Measurements from ENCODE around the gene ADCY1. TPM values are rescaled to one million over a fixed set of nuclear protein-coding genes. Genes with fewer than 3 reads are reported as not detected.

ADCY1 gene
- total and polyA plus RNA-seq, 4 donors: 21.8 to 79.2 (median 72.3) TPM

DNA sequence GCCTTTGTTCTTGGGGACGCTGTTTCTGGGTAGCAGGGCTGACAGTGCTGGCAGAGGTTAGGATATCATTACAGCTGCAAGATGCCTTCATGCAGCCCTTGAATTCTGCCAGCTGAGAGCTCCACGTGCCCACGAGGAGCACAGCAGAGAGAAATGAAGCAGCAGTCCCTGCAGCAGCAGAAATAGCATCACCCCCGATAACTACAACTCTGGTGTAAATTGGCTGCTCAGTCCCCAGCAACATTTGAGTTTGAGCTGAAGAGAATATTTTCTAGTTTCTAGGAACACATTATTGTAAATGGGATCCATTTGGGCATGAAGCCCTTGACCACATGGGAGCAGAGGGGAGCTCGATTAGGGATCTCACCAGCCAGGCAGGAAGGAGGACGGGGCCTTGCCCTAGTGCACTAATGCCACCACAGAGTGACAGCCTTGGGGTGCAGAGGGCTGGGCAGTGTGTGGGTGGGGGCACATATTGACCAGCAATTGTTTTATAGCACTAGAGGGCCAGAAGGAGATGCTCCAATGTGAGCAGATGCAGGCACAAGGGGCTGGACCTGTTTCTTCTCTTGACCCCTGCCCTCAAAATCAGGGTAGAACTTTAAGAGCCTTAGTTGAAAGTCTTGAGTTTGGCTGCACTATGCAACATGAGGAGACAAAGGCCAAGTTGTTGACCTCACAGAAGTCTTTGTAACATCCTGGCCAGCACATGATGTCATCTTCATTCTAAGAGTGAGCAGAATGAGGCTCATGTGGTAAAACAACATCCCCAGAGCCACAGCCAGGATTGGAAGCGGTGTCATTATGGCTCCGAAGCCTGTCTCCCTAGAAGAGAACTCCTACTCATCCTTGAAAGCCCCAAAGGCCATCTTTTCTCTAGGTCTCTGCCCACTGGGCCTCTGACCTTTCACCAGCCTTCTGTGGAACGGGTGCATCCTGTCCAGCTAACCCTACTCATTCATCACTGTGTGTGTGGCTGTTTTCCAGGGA lies 52.6 kb downstream of the ADCY1 start:
- 83% methylated on average over 5 of the region's 9 CpGs for WGBS (ENCODE audit: insufficient coverage)
- Histone ChIP-seq H3K9me3 (ENCODE audit: control insufficient read depth, insufficient read depth, low read length) (peaks cover 5% of the 10 kb centered on the region), H3K36me3 (ENCODE audit: control insufficient read depth, insufficient read depth, low read length) (peaks cover 2% of the 10 kb centered on the region), H3K4me1 (ENCODE audit: control insufficient read depth, insufficient read depth, low read length) (peaks cover 3% of the 10 kb centered on the region), H3K27me3 (ENCODE audit: control insufficient read depth, insufficient read depth, low read length) (no peaks in the 10 kb centered on the region), H3K4me3 (ENCODE audit: low read depth, low read length) (no peak overlapping the region), H3K27ac (ENCODE audit: low read depth, low read length) (no peak overlapping the region)
- no peak for DNase-seq (ENCODE audit: low read depth in 4 of 6, low spot score in 6 of 6)

DNA sequence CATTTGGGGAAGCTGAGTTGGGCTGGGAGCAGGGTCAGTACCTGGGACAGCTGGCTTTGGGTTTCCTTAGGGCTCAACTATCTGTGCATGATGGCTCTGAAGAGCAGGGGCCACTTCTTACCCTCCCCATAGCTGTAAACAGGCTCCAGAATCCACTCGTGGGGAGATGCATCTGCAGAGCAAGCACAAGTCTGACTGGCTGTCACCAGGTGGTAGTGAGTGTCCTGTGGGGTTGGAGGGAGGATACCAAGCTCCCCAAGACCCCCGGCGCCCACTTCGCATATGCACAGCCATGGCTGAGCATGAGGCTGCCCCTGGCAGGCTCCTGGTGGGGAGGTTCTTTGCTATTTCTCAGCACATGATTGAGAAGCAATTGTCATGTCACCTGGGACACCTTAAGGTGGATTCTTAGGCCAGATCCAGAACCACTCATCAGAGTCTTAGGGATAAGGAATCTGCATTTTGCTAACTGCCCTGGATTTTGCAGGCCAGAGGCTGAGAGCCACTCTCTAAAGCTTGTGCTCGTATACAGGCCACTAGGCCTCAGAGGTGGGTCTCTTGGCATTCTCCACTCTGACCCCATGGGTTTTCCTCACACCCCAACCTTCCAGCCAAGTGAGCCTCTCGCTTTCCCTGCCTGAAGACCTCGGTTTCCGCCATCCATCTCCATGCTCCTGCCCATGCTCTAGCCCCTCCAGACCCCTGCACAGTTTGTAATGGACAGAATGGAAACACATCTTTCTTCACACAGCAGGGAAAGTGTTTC lies 53.7 kb downstream of the ADCY1 start:
- DNase-seq (ENCODE audit: low read depth in 4 of 6, low spot score in 6 of 6): no peak
- H3K4me3 ChIP-seq (ENCODE audit: low read depth, low read length): no peak overlapping the region
- no peaks in the 10 kb centered on the region for H3K27me3 ChIP-seq (ENCODE audit: control insufficient read depth, insufficient read depth, low read length)
- H3K4me1 ChIP-seq (ENCODE audit: control insufficient read depth, insufficient read depth, low read length): peaks cover 3% of the 10 kb centered on the region
- H3K27ac ChIP-seq (ENCODE audit: low read depth, low read length): no peak overlapping the region
- H3K9me3 ChIP-seq (ENCODE audit: control insufficient read depth, insufficient read depth, low read length): peaks cover 5% of the 10 kb centered on the region
- 95% methylated on average over 5 of the region's 8 CpGs for WGBS (ENCODE audit: insufficient coverage)
- peaks cover 2% of the 10 kb centered on the region for H3K36me3 ChIP-seq (ENCODE audit: control insufficient read depth, insufficient read depth, low read length)

GRCh38 chr7:45631569-45631968 lies 57.4 kb downstream of the ADCY1 start:
- Histone ChIP-seq H3K27ac (ENCODE audit: low read depth, low read length) (no peak overlapping the region), H3K4me1 (ENCODE audit: control insufficient read depth, insufficient read depth, low read length) (no peaks in the 10 kb centered on the region), H3K36me3 (ENCODE audit: control insufficient read depth, insufficient read depth, low read length) (no peaks in the 10 kb centered on the region), H3K9me3 (ENCODE audit: control insufficient read depth, insufficient read depth, low read length) (peaks cover 5% of the 10 kb centered on the region), H3K4me3 (ENCODE audit: low read depth, low read length) (no peak overlapping the region), H3K27me3 (ENCODE audit: control insufficient read depth, insufficient read depth, low read length) (no peaks in the 10 kb centered on the region)
- no peak for DNase-seq (ENCODE audit: low read depth in 4 of 6, low spot score in 6 of 6)
- WGBS (ENCODE audit: insufficient coverage): no CpG with 5 or more reads among the region's 1 CpG

GRCh38 chr7:45636733-45637132 lies 62.6 kb downstream of the ADCY1 start:
- DNase-seq (ENCODE audit: low read depth in 4 of 6, low spot score in 6 of 6): no peak
- Histone ChIP-seq H3K4me1 (ENCODE audit: control insufficient read depth, insufficient read depth, low read length) (no peaks in the 10 kb centered on the region), H3K36me3 (ENCODE audit: control insufficient read depth, insufficient read depth, low read length) (no peaks in the 10 kb centered on the region), H3K27ac (ENCODE audit: low read depth, low read length) (no peak overlapping the region), H3K27me3 (ENCODE audit: control insufficient read depth, insufficient read depth, low read length) (no peaks in the 10 kb centered on the region), H3K4me3 (ENCODE audit: low read depth, low read length) (no peak overlapping the region), H3K9me3 (ENCODE audit: control insufficient read depth, insufficient read depth, low read length) (no peaks in the 10 kb centered on the region)
- 100% methylated on average over 2 of the region's 3 CpGs for WGBS (ENCODE audit: insufficient coverage)

DNA sequence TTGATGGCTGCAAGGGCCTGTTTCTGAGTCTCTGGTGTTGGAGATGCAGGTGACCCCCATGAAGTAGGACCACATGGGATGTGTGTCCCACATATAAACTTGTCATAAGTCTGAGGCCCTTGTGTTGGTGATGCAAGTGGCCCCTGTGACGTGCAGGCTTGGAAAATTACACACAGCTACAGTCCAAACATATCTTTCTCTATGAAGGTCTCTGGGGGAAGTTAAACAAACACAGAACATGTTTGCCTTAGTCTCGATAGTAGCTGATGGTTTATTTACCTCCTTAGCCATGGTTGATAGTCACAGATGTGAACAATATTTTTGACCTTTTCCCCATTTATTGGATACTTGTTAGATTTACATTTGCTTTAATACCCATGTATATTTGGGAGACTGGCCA lies 64.7 kb downstream of the ADCY1 start:
- Histone ChIP-seq H3K36me3 (ENCODE audit: control insufficient read depth, insufficient read depth, low read length) (no peaks in the 10 kb centered on the region), H3K27me3 (ENCODE audit: control insufficient read depth, insufficient read depth, low read length) (no peaks in the 10 kb centered on the region), H3K4me3 (ENCODE audit: low read depth, low read length) (no peak overlapping the region), H3K9me3 (ENCODE audit: control insufficient read depth, insufficient read depth, low read length) (no peaks in the 10 kb centered on the region), H3K4me1 (ENCODE audit: control insufficient read depth, insufficient read depth, low read length) (no peaks in the 10 kb centered on the region), H3K27ac (ENCODE audit: low read depth, low read length) (no peak overlapping the region)
- no peak for DNase-seq (ENCODE audit: low read depth in 4 of 6, low spot score in 6 of 6)
- WGBS (ENCODE audit: insufficient coverage): no CpG with 5 or more reads among the region's 2 CpGs

- no peak for DNase-seq (ENCODE audit: low read depth in 4 of 6, low spot score in 6 of 6)
- H3K36me3 ChIP-seq (ENCODE audit: control insufficient read depth, insufficient read depth, low read length): peaks cover 6% of the 10 kb centered on the region
- 92% methylated on average over 1 of the region's 1 CpG for WGBS (ENCODE audit: insufficient coverage)
- H3K4me3 ChIP-seq (ENCODE audit: low read depth, low read length): no peak overlapping the region
- no peaks in the 10 kb centered on the region for H3K27me3 ChIP-seq (ENCODE audit: control insufficient read depth, insufficient read depth, low read length)
- no peak overlapping the region for H3K27ac ChIP-seq (ENCODE audit: low read depth, low read length)
- peaks cover 12% of the 10 kb centered on the region for H3K4me1 ChIP-seq (ENCODE audit: control insufficient read depth, insufficient read depth, low read length)
- no peaks in the 10 kb centered on the region for H3K9me3 ChIP-seq (ENCODE audit: control insufficient read depth, insufficient read depth, low read length)
These were observed 67.9 kb downstream of the ADCY1 start for GRCh38 chr7:45642044-45642443.

- Histone ChIP-seq H3K4me3 (ENCODE audit: low read depth, low read length) (no peak overlapping the region), H3K9me3 (ENCODE audit: control insufficient read depth, insufficient read depth, low read length) (no peaks in the 10 kb centered on the region), H3K27me3 (ENCODE audit: control insufficient read depth, insufficient read depth, low read length) (no peaks in the 10 kb centered on the region), H3K36me3 (ENCODE audit: control insufficient read depth, insufficient read depth, low read length) (peaks cover 13% of the 10 kb centered on the region), H3K27ac (ENCODE audit: low read depth, low read length) (no peak overlapping the region), H3K4me1 (ENCODE audit: control insufficient read depth, insufficient read depth, low read length) (peaks cover 14% of the 10 kb centered on the region)
- no peak for DNase-seq (ENCODE audit: low read depth in 4 of 6, low spot score in 6 of 6)
- 93% methylated on average over 4 of the region's 7 CpGs for WGBS (ENCODE audit: insufficient coverage)
These were observed 69.5 kb downstream of the ADCY1 start for GRCh38 chr7:45643630-45644029.

- no peak for DNase-seq (ENCODE audit: low read depth in 4 of 6, low spot score in 6 of 6)
- no peaks in the 10 kb centered on the region for H3K9me3 ChIP-seq (ENCODE audit: control insufficient read depth, insufficient read depth, low read length)
- peaks cover 15% of the 10 kb centered on the region for H3K36me3 ChIP-seq (ENCODE audit: control insufficient read depth, insufficient read depth, low read length)
- H3K4me1 ChIP-seq (ENCODE audit: control insufficient read depth, insufficient read depth, low read length): peaks cover 14% of the 10 kb centered on the region
- WGBS (ENCODE audit: insufficient coverage): 91% methylated on average over 4 of the region's 4 CpGs
- H3K4me3 ChIP-seq (ENCODE audit: low read depth, low read length): no peak overlapping the region
- H3K27ac ChIP-seq (ENCODE audit: low read depth, low read length): no peak overlapping the region
- no peaks in the 10 kb centered on the region for H3K27me3 ChIP-seq (ENCODE audit: control insufficient read depth, insufficient read depth, low read length)
These were observed 70.1 kb downstream of the ADCY1 start for GRCh38 chr7:45644237-45644636.

DNA sequence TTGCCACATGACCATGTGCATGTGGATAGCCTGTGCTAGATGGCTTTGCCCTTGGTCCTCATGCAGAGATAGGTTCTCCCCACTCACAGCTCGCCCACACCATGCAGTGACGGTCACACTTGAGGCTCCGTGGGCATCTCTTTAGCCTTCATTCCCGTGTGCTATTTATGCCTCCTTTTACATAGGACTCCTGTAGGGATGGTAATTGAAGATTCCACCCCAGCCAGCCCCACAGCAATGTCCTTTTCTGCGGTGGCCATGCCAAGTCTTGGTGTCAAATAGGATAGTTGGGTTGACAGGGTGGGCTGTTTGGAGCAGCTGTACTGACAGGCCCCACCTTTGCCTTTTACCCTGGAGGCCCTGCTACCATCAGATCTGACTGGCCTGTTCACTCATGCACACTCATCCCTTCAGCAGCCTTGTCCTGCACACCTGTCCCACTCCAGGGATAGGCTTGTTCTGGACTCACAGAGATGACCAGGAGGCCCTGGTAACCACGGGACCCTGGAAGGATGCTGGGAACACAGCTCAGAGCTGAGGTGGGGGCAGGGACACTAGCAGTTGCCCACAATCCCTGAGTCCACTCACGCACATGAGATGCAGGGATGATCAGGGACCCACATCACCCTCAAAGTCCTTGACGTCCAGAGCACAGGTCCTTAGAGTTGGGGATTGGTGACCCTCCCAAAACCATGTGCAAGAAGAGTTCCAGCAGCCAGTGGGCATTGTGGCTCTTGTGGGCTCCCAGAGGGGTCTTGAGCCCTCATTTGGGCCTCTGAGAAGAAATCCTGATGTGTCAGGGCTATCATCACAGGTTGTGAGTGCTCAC lies 71.2 kb downstream of the ADCY1 start:
- no peak for DNase-seq (ENCODE audit: low read depth in 4 of 6, low spot score in 6 of 6)
- H3K4me3 ChIP-seq (ENCODE audit: low read depth, low read length): no peak overlapping the region
- peaks cover 14% of the 10 kb centered on the region for H3K4me1 ChIP-seq (ENCODE audit: control insufficient read depth, insufficient read depth, low read length)
- H3K27me3 ChIP-seq (ENCODE audit: control insufficient read depth, insufficient read depth, low read length): no peaks in the 10 kb centered on the region
- H3K36me3 ChIP-seq (ENCODE audit: control insufficient read depth, insufficient read depth, low read length): peaks cover 22% of the 10 kb centered on the region
- H3K27ac ChIP-seq (ENCODE audit: low read depth, low read length): no peak overlapping the region
- H3K9me3 ChIP-seq (ENCODE audit: control insufficient read depth, insufficient read depth, low read length): no peaks in the 10 kb centered on the region
- 83% methylated on average over 4 of the region's 8 CpGs for WGBS (ENCODE audit: insufficient coverage)

Data from spinal cord (tissue), 10 donors.